ENCODE measurements around the gene TMEM198.

The TMEM198 gene

DNA sequence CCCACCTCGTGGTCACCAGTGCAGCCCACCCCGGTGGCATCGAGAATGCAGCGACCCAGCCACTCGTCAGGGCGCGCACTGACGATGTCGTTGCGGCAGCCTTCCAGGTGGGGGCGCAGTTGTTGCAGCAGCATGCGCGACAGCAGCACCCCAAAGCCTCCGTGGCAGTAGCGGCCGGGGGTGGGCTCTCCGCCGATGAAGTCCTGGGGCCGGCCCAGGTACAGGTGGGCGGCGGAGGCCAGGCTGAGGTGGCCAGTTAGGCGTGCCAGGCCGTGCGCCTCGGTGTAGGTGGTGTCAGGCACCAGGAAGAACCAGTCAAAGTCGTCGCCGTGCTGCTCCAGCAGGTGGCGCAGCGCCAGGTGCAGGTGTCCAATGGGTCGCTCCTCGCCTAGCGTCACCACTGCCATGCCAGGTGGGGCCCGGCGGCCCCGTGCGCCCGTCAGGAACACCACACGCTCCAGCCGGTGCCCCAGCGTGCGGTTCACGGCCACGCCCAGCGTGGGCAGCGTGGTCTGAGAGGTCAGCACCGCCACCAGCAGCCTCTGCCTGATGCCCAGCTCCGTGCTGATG is 2.1 kb upstream of the TMEM198 start:
- FAIRE-seq (peak; percentile 92), DNase-seq (ENCODE audit: insufficient read length, low spot score) (peak; percentile 94)

DNA sequence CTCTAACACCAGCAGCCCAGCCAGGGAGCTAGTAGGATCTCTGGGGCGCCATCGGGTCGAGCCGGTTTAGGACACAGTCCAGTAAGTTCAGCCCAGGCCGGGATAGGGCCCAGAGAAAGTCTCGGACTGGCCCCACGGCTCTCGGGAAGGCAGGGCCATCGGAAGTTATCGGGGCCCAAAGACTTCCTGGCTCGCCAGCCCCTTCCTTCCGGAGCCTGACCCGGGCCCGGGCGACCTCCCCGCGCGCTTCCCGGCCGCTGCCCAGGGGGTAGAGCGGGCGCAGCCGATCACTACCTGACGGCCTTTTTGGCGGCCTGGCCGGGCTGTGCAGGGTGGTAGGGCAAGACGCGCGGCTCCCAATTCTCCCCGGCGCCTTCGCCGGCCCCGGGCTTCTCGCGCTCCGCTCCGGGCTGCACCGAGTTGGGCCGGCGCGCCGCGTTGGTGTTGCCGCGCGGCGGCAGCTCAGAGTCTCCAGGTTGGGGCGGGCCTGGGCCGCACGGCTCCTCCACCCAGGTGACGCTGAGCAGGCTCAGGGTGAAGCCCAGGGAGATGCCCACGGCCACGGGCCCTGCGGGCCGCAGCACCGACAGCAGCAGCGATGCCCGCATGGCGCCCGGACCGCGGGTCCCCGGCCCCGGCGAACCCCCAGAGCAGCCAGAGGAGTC is 765 bp upstream of the TMEM198 start:
- peak; percentile 86 for FAIRE-seq
- peak; percentile 46 for DNase-seq (ENCODE audit: insufficient read length, low spot score)

DNA sequence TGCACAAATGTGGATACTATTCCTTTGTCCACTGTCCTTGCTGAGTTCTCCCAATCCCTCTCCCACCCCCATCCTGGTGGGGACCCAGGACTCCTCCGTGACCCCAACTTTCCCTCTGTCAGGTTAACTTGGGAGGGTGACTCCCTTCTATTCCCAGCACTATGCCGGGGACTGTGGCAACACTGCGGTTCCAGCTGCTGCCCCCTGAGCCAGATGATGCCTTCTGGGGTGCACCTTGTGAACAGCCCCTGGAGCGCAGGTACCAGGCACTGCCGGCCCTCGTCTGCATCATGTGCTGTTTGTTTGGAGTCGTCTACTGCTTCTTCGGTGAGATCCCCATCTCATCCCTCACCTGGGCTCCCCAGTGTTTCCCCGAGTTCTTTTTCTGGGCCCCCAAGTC is 739 bp downstream of the TMEM198 start:
- FAIRE-seq (no peak), DNase-seq (ENCODE audit: insufficient read length, low spot score) (no peak)

- FAIRE-seq (no peak), DNase-seq (ENCODE audit: insufficient read length, low spot score) (no peak)
Observed at GRCh38 chr2:219545295-219545942, 1.6 kb downstream of the TMEM198 start.

GRCh38 chr2:219545943-219546352 is 2.1 kb downstream of the TMEM198 start:
- no peak for FAIRE-seq
- no peak for DNase-seq (ENCODE audit: insufficient read length, low spot score)

DNA sequence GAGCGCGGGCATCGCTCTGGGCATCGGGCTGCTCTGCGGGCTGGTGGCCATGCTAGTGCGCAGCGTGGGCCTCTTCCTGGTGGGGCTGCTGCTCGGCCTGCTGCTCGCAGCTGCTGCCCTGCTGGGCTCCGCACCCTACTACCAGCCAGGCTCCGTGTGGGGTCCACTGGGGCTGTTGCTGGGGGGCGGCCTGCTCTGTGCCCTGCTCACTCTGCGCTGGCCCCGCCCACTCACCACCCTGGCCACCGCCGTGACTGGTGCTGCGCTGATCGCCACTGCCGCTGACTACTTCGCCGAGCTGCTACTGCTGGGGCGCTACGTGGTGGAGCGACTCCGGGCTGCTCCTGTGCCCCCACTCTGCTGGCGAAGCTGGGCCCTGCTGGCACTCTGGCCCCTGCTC is 3.8 kb downstream of the TMEM198 start:
- no peak for DNase-seq (ENCODE audit: insufficient read length, low spot score)
- no peak for FAIRE-seq

GRCh38 chr2:219548990-219549389 is 5.2 kb downstream of the TMEM198 start:
- DNase-seq (ENCODE audit: insufficient read length, low spot score) (no peak), FAIRE-seq (no peak)

DNA sequence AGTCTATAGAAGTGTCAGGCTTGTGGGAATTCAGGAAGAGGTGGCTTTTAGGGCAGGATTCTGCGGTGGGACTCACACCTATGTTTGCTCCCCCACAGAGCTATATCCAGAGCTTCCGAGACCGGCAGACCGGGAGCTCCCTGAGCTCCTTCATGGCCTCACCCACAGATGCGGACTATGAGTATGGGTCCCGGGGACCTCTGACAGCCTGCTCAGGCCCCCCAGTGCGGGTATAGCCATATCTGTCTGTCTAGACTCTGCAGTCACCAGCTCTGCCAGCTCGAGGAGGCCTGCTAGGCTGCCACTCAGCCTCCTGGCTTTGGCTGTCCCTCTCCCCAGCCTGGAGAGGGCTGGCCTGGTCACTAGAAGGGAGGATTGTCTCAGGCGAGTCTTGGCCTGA is 5.8 kb downstream of the TMEM198 start:
- FAIRE-seq, result no peak
- no peak for DNase-seq (ENCODE audit: insufficient read length, low spot score)

DNA sequence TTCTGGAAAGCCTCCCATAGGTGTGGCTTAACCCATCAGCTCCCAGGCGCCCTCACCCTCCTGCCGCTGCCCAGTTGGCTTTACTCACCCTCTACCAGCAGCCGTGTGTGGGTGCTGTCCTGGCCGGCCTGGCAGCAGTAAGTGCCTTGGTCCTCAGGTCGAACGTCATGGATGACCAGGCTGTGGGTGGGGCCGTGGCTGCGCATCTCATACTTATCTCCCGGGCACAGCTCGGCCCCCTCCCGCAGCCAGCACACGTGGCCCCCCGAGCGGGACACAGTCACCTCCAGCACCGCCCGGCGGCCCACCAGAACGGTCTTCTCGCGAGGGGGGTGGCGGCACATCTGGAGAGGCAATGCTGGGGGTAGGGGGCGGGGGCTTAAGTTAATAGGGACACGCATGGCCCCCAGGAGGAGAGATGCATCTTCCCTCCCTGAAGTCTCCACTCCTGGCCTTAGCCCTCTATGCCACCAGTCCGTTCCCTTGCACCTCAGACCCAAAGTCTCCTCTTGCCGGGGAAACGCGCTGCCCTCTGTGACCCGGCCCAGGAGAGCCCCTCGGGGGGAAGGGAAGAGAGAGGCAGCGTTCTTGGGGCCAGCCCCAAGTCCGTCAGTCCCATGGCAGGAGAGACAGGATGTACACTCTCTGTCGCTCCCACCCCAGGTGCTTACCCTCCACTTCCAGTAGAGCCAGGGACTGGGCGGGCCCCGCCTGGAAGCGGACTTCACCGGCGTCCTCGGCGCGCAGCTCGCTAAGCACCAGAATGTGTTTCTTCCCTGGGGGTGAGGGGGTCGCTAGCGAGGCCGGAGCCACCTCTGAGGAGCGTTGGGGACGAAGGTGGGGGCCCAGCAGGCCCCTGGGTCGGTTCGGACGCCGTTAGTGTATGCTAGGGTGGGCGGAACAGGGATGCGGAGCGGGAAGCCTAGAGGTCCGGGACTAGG is 7.9 kb downstream of the TMEM198 start:
- FAIRE-seq (no peak), DNase-seq (ENCODE audit: insufficient read length, low spot score) (no peak)

- FAIRE-seq (peak; percentile 57), DNase-seq (ENCODE audit: insufficient read length, low spot score) (peak; percentile 96)
Observed at GRCh38 chr2:219552382-219553167, 8.7 kb downstream of the TMEM198 start.

DNA sequence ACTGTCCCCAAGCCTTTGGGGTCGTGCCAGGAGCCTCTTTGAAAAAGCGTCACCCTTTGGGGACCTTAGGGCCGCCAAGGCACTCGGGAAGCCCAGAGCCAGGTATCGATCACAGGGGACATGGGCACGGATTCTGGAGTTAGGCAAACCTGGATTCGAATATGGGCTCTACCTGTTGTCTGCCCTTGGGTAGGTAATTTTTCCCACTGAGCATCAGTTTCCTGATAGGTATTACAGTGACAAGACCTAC is 9.3 kb downstream of the TMEM198 start:
- FAIRE-seq, result no peak
- no peak for DNase-seq (ENCODE audit: insufficient read length, low spot score)

DNA sequence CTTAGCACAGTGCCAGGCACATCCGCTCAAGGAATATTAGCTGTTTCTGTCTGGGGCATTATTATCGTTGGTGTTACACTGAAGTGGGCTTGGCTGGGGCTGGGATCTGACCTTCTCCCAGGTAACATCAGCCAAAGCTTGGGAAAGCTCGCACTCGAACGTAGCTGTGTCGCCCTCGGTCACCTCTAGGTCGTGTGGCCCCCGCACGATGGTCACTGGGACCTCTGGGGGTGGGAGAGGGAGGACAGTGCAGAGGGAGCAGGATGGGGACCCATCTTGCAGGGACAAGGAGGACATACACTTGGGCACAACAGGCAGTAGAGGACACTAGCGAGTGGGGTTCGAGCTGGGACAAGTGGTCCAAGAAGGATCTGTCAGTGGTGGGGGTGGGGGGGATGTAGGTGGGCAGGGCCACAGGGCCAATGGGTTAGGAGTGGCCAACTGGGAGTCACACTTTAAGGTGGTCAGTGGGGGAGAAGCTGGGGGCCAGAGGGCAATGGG is 9.7 kb downstream of the TMEM198 start:
- DNase-seq (ENCODE audit: insufficient read length, low spot score) (no peak), FAIRE-seq (no peak)

DNA sequence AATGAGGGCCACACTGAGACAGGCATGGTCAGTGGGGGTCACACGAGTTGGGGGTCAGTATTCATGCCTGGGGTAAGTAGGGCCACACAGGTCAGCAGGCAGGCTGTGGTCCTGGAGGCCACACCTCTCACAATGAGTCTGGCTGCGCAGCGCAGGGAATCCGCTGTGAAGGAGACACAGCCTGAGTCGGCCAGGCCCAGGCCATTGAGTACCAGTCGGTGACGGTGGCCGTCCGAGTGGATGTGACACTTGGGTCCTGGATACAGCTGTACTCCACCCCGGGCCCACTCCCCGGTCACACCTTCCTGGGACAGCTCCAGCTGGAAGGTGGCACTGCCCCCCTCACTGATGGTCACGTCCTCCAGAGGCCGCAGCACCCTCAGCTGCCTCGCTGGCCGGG is 10.5 kb downstream of the TMEM198 start:
- DNase-seq (ENCODE audit: insufficient read length, low spot score) (no peak), FAIRE-seq (no peak)

DNA sequence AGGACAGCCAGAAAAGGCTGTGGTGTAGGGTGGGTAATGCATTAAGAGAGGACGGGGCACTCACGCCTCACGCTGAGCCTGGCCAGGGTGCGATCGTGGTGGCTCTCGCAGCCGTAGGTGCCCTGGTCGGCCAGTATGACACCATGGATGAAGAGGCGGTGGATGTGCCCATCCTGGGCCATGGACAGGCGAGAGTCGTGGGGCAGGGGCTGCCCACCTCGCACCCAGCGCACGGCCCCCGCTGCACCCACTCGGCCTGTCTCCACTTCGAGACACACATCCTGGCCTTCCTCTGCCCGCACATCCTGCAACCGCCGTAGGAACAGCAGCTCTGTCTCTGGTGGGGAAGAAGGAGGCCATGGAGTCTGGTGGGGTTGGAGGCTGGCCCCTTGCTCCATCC is 12.1 kb downstream of the TMEM198 start:
- FAIRE-seq, result no peak

DNA sequence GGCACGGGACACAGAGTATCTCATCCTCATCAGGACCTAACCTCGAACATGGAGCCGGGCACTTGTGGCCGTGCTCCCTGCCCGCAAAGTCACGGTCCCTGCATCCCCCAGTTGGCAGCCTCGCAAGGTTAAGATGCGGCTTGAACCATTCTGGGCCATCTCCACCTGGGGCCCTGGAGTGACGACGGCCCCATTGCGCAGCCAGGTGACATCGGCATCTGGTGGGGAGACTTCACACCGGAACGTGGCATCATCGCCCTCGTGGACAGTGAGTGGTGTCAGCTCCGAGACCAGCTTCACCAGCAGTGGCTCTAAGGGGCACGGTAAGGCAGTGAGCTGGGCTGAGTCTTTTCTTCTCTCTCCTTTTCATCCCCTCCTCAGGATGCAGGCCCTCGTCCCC is 12.6 kb downstream of the TMEM198 start:
- FAIRE-seq, result no peak
- DNase-seq (ENCODE audit: insufficient read length, low spot score), result no peak

More for the DNA sequence above, 12.1 kb downstream of the TMEM198 start:
- DNase-seq (ENCODE audit: insufficient read length, low spot score), result no peak

DNA sequence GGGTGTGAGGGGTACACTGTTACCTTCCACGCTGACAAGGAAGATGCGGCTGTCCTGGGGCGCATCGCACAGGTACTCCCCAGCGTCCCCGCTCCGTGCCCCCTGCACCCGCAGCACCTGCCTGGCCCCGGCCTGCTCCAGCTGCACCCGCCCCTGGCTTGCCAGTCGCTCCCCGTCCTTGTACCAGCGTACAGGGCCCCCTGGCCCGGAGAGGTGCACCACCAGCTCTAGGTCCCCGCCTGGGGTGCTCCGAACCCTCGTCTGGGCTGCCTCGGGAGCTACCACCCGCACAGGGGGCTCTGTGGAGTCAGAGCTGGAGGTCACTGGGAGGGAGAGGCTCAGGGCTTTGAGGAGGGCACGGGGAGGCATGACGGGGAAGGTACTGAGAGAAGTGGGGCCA is 13.5 kb downstream of the TMEM198 start:
- no peak for DNase-seq (ENCODE audit: insufficient read length, low spot score)
- FAIRE-seq, result no peak

DNA sequence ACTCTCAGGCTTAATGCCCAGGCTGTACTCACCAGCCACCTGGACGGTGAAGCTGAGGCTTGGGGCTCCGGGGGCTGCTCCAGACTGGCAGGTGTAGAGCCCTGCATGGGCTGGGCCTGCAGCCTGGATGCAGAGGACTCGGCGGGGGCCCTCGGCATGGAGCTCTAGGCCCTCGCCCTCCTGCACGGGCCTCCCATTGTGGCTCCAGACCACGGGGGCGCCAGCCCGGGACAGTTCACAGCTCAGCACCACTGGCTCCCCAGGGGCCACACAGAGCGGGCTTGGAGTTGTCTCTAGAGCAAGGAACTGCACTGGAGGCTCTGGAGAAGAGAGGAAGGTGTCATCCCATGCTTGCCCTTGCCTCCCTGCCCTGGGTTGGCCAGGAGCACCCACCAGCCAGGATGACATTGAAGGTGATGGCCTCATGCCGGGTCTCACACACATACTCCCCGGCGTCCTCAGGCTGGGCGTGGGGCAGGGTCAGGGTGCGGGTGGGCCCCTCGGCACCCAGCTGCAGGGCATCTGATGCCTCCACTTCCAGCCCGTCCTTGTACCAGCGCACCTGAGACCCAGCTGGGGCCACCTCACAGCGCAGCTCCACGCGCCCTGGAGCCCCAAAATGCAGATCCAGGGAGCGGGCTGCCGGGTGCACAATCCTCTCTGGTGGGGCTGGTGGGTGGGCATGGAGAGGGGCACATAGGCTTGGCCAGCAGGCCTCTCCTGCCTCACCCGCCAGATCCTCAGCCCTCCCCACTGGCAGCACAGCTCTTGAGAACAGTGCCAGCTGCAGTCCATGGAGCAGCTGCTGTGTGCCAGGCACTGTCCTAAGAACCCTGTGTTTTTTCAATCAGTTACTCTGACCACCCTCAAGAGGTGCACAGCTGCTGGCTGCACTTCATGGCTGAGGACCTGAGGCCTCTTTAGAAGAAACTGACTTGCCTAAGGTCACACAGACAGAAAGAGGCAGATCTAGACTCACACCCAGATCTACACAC is 14.3 kb downstream of the TMEM198 start:
- no peak for FAIRE-seq
- no peak for DNase-seq (ENCODE audit: insufficient read length, low spot score)

DNA sequence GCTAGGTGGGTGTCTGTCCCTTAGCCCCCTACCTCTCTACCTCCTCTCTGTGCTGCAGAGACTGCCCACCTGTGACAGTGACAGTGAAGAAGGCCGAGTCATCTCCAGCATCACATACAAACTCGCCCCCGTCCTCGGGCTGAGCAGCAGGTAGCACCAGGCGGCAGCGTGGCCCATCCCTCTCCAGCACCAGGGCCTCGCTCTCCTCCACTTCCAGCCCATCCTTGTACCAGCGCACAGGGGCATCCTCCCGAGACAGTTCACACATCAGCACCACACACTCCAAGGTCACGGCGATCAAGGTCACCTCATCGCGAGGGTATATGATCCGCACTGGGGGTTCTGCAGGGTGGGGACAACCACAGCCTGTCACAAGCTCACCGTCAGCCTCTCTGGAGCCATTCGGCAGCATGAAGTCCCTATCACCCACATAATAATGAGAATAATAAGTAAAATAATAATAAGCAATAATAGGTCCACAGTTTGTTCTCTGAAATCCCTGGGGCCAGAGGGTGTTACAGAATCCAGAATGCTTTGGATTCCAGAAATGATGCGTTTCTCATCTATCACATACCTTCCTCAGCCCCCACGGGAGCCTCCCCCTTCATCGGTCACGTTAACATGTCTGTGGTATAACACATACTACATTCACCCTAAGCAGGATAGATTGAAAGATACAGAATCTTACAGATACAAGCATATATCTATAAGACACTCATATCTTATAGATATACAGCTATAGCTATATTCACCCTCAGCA is 15.5 kb downstream of the TMEM198 start:
- FAIRE-seq (no peak), DNase-seq (ENCODE audit: insufficient read length, low spot score) (no peak)
